Measurements from ENCODE around the gene MGAT5.
A peak's percentile ranks its signal among the peaks of the same experiment; 100 is the strongest.

The MGAT5 gene

GRCh38 chr2:134406736-134407135, 152.9 kb downstream of the MGAT5 start:
- DNase-seq = no peak

- DNase-seq = no peak
These were observed 153.4 kb downstream of the MGAT5 start for GRCh38 chr2:134407154-134407890.

- DNase-seq = no peak
These were observed 154.5 kb downstream of the MGAT5 start for GRCh38 chr2:134408386-134408785.

- no peak for DNase-seq
These were observed 154.9 kb downstream of the MGAT5 start for GRCh38 chr2:134408791-134409190.

GRCh38 chr2:134410006-134410405, 156.1 kb downstream of the MGAT5 start:
- peak; percentile 38 for DNase-seq

- peak; percentile 21 for DNase-seq
These were observed 157.0 kb downstream of the MGAT5 start for GRCh38 chr2:134410831-134411231.

- no peak for DNase-seq
These were observed 157.5 kb downstream of the MGAT5 start for GRCh38 chr2:134411279-134411827.

GRCh38 chr2:134411828-134412638, 158.2 kb downstream of the MGAT5 start:
- peak; percentile 91 for DNase-seq

GRCh38 chr2:134412639-134412999, 158.7 kb downstream of the MGAT5 start:
- no peak for DNase-seq

- DNase-seq = no peak
These were observed 159.6 kb downstream of the MGAT5 start for GRCh38 chr2:134413430-134413829.

- DNase-seq = no peak
These were observed 160.0 kb downstream of the MGAT5 start for GRCh38 chr2:134413912-134414311.

GRCh38 chr2:134416018-134416417, 162.1 kb downstream of the MGAT5 start:
- no peak for DNase-seq

GRCh38 chr2:134416637-134417036, 162.8 kb downstream of the MGAT5 start:
- DNase-seq = no peak

- DNase-seq = peak; percentile 14
These were observed 164.2 kb downstream of the MGAT5 start for GRCh38 chr2:134417968-134418582.

GRCh38 chr2:134420259-134420658, 166.4 kb downstream of the MGAT5 start:
- no peak for DNase-seq

- DNase-seq = no peak
These were observed 167.0 kb downstream of the MGAT5 start for GRCh38 chr2:134420920-134421319.

- DNase-seq = no peak
These were observed 167.9 kb downstream of the MGAT5 start for GRCh38 chr2:134421556-134422328.

GRCh38 chr2:134425724-134426496, 172.0 kb downstream of the MGAT5 start:
- no peak for DNase-seq

- DNase-seq = no peak
These were observed 172.8 kb downstream of the MGAT5 start for GRCh38 chr2:134426721-134427120.

- DNase-seq = no peak
These were observed 176.0 kb downstream of the MGAT5 start for GRCh38 chr2:134429886-134430285.

- DNase-seq = no peak
These were observed 178.1 kb downstream of the MGAT5 start for GRCh38 chr2:134431838-134432434.
